Left lobe of liver (tissue), 2 donors: ENCODE results near the gene TRAF4. TPM values are rescaled to one million over a fixed set of nuclear protein-coding genes. Genes with fewer than 3 reads are reported as not detected.

ENCODE experiments used
- ATAC-seq: fragments of 200-7000 bp; cut with Tn5 transposase; one replicate; pipeline ENCODE4 v1.9.1; 2020; ENCODE audit warnings: mild to moderate bottlenecking, moderate library complexity
- DNase-seq: peaks from one replicate; pipeline ENCODE4 v3.0.0-alpha.2; 2020; ENCODE audit warnings: low spot score
- total RNA-seq: library from RNA; stranded (reverse); gene quantifications from one replicate; pipeline ENCODE4 v1.2.1, GENCODE V29; 2021
- donor health status: DM: no; HTN: no; CAD: no; lungs with moderate emphysema.
- donor health status: DM: no; HTN: yes; CAD: no.

The TRAF4 gene
- 49.0 TPM for total RNA-seq

GRCh38 chr17:28743243-28744103, at the start of gene TRAF4:
Gene TRAF4, plus strand, starts transcription at chr17:28744011. Its CDS starts 102 bp downstream, at chr17:28744113.
- ATAC-seq (peak; percentile 76), DNase-seq (peak; percentile 79)

DNA sequence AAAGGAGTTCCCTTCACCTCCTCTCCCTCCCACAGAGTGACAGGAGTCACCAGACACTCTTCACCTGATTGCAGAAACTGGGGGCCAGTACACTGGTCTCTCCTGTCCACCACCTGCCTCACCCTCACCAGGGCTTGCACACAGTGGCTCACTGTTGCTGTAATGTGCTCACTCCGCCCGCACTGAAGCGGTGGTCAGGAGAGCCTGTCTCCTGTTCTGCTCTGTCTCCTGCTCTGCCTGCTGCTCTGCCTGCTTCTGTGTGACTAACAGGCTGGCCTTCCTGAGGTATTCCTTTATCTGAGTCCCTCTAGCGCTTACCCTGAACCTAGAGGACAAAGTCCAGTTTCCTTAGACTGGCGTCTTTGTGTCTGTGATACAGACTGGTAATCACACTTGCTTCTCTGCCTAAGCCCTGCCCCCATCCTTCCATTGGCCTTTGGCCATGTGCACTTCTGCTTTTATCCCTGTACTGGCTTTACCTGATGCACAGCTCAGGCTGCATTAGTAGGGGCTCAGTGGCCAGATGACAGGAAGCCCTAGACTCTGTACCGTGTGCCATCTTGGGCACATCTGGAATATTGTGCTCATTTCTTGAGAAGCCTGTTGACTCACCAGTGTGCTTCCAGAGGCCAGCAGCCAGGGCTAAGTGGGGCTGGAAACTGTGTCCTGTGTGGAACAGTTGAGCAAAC, 45.4 kb upstream of the TRAF4 start:
- peak; percentile 81 for DNase-seq

DNA sequence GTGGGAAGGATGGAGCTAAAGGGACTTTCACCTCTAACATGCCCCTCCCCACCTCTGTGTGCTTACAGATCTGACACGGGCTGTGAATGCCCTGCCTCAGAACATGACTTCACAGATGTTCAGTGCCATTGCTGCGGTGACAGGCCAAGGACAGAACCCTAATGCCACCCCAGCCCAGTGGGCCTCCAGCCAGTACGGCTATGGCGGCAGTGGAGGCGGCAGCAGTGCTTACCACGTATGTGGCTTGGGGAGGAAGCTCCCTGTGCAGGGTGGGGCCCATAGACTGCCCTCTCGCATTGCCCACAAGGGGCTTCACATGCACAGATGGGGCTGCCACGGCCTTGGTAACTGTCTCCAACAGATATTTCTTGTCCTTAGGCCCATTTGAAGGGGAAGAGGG, 43.5 kb upstream of the TRAF4 start:
- DNase-seq: no peak
- ATAC-seq: no peak

More for the DNA sequence above, 45.4 kb upstream of the TRAF4 start:
- ATAC-seq: peak; percentile 84

GRCh38 chr17:28700830-28701492, 42.9 kb upstream of the TRAF4 start:
- DNase-seq: no peak
- ATAC-seq: no peak

GRCh38 chr17:28702026-28702751, 41.6 kb upstream of the TRAF4 start:
- ATAC-seq: peak; percentile 52
- no peak for DNase-seq

GRCh38 chr17:28702752-28703150, 41.1 kb upstream of the TRAF4 start:
- no peak for DNase-seq
- no peak for ATAC-seq

DNA sequence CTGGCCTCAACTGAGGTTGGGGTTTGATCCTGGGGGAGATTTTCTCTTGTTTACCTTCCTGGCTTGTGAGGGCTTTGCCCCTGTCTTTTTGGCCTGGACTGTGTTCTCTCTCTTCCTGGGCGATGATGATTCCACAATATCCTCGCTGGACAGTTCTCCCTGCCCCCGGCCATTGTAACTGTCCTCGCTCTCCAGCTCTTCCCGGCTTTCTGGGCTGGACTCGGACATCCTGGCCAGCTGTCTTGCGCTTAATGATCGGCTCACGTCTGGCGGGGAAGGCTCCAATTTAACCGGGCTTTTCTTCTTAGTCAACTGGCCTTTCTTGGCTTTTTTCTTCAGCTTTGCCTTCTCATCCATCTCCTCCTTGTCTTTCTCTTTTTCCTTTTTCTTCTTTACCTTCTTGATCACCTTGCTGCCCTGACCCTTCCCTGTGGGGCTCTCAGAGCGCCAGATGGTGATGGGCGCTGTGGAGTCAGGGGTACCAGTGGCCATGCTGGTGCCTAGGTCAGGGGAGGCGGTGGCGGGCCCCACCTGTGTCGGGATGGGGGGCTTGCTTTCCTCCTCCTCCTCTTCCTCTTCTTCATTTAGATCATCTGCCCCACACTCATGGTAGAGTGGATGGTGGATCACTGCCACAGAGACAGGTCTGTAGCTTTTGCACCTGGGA, 40.1 kb upstream of the TRAF4 start:
- DNase-seq (no peak), ATAC-seq (no peak)

DNA sequence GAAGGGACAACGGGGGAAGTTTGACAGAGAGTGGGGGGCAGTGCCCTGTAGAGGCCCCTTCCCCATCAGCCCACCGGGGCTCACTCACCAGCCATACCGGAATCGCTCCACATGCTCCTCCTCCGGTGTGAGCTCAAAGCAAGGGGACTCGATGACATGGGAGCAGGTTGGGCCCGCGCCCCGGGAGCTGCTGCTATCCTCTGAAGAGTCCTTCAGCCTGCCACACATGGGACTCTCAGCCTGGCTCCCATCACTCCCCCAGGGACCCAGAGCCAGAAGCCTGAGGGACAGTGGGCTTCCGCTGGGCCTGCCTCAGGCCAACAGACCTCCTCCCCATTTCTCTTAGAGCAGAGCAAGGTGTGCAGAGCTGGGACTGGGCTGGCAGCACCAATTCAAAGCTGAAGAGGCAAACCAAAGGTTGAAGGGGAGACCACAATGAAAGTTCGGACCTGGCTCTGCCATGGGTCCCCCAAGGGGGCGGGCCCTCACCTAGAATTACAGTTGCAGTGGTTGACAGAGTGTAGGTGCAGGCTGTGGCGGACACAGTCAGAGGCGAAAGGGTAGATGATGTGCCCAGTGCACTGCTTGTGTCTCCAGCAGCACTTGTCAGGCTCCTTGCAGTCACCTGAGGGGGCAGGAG, 39.5 kb upstream of the TRAF4 start:
- ATAC-seq (no peak), DNase-seq (no peak)

GRCh38 chr17:28705074-28705659, 38.6 kb upstream of the TRAF4 start:
- ATAC-seq: no peak

DNA sequence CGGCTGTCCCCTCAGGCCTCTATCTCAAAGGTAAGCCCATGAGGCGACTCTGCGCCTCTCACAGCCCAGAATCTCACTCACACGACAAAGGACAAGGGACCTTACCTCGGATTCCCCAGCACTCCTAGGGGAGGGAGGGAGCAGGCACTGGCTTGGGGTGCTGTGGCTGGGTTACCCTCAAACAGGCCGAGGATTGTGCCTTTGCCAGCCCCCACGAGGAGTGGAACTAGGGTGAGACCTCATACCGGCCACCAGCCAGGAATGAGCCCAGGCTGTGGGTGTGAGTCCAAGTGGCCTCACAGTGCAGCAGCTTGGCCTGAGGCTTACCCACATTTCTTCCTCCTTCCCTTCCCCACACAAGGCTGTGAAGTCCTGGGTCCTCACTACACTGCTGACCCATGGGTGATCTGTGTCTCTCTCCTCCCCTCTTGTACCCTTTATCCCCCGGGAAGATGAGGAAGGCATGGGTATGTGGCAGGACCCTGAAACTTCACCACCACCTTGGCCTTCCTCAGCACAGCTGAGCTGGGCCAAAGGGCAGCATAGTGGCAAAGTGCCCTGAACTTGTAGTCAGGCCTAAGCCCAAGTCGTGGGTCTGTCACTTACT, 38.0 kb upstream of the TRAF4 start:
- no peak for ATAC-seq
- DNase-seq: no peak

More at GRCh38 chr17:28705074-28705659, 38.6 kb upstream of the TRAF4 start:
- no peak for DNase-seq

- ATAC-seq (no peak), DNase-seq (no peak)
Measured at GRCh38 chr17:28706471-28707338, 37.1 kb upstream of the TRAF4 start.

GRCh38 chr17:28707339-28707720, 36.5 kb upstream of the TRAF4 start:
- no peak for ATAC-seq
- DNase-seq: no peak

- peak; percentile 92 for ATAC-seq
- DNase-seq: peak; percentile 88
Measured at GRCh38 chr17:28710861-28711722, 32.7 kb upstream of the TRAF4 start.

DNA sequence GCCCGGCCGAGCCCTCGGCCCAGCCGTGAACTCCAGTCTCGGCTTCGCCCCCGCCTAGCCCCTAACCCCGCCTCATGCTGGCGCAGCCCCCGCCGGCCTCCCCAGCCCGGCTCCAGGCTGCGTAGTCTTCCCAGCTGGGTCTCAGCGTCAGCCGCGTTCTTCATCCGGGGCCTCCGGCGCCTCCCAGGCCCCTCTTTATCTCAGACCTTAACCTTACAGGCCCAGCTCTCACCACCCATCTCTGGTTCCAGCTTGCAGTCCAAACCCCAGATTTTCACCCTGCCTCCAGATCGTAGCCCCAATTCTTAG, 32.1 kb upstream of the TRAF4 start, which contains the start of gene PROCA1:
TSS of gene PROCA1 (minus strand) at position 166 of the 309 bp plus-strand sequence. CDS start 228 bp downstream, outside the sequence.
- no peak for ATAC-seq
- no peak for DNase-seq

GRCh38 chr17:28712032-28712704, 31.6 kb upstream of the TRAF4 start:
- no peak for DNase-seq
- ATAC-seq: no peak

GRCh38 chr17:28712705-28713415, 31.0 kb upstream of the TRAF4 start:
- no peak for DNase-seq

More at GRCh38 chr17:28712705-28713415, 31.0 kb upstream of the TRAF4 start:
- no peak for ATAC-seq
